HG02885 (cell line): ENCODE measurements around the gene DGKZ.
A peak's percentile ranks its signal among the peaks of the same experiment; 100 is the strongest.

Experiments
- ATAC-seq: cut with Tn5 transposase; IDR thresholded peaks from one replicate; pipeline ENCODE4 v1.9.1; 2021; ENCODE audit warnings: mild to moderate bottlenecking; ENCODE audit not compliant: unreplicated experiment, poor library complexity

Gene DGKZ

GRCh38 chr11:46390331-46391171 lies 43.3 kb downstream of the DGKZ start:
- no peak for ATAC-seq

- no peak for ATAC-seq
These were observed 43.9 kb downstream of the DGKZ start for GRCh38 chr11:46391186-46391577.

GRCh38 chr11:46391578-46392420 lies 44.5 kb downstream of the DGKZ start, which contains the start of gene CHRM4:
CHRM4 (minus strand) TSS chr11:46391776; CDS start chr11:46386557, 5,219 bp downstream.
- no peak for ATAC-seq

DNA sequence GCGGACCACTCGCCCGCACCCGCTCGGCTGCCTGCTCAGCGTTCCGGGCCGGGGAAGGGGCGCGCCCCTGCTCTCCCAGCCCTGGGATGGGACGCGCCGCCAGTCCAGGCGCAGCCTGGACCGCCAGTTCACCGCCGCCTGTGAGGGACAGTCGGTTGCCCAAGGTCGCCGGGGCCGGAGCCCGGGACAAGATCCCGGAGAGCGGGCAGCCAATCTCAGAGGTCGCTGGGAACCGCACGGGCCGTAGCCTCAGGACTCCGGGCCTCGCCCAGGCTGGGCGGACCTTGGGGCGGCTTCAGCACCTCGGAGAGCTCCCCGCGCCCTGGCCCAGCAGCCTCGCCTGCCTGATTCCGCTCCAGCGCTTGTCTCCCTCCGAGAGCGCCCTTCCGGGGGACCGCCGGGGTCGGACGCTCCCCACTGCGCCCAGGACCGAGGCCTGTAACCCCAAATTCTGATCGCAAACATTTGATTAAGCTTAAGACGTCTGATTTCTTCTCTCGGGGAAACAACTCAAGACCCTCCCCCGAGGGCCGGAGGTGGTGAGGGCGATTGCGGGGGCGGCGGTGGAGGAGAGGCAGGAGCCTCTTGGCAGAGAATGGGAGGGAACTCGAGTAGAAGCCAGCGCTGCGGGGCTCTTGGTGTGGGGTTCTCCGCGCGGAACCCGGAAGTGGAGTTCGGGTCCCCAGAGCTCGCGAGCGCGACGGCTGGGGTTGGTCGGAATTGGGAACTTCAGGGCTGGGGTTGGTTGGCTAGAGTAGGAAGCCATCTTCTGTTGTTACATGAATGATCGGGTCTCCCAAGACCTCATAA lies 45.4 kb downstream of the DGKZ start:
- ATAC-seq = peak; percentile 69

DNA sequence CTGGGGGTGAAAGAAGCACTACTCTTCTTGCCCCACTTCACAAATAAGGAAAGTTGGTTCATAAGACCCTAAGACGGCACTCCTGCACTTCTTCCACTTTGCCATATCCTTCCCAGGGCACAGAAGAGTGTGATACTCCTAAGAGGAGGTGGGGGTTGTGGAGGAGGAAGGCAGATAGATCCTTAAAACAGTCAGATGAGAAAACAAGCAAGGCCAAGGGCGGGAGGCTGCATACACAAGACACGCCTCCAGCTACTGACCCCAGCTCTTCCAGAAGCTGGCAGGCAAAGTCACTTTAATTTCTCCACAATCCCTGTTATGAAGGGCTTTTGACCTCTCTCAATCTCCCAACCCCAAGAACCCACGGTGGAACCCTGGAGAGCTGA lies 46.0 kb downstream of the DGKZ start:
- no peak for ATAC-seq

GRCh38 chr11:46393759-46394158 lies 46.5 kb downstream of the DGKZ start:
- no peak for ATAC-seq

DNA sequence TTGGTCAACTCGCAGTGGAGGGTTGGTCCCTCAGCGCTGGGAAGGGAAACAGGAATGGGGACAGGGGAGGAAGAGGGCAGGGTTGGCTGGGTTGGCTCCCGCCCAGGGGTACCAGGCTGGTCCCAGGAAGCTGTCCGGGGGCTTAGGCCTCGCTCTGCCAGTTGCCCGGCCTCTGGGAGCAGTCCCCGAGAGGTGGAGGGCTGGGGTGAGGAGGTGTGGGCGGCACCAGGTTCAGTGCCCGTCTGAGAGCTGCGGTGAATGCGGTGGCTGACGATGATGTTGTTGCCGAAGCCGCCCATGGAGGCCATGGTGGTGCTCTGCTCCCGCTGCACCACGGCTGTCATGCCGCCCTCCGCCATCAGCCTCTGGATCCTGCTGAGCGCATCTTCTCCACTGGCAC lies 50.3 kb downstream of the DGKZ start:
- no peak for ATAC-seq

DNA sequence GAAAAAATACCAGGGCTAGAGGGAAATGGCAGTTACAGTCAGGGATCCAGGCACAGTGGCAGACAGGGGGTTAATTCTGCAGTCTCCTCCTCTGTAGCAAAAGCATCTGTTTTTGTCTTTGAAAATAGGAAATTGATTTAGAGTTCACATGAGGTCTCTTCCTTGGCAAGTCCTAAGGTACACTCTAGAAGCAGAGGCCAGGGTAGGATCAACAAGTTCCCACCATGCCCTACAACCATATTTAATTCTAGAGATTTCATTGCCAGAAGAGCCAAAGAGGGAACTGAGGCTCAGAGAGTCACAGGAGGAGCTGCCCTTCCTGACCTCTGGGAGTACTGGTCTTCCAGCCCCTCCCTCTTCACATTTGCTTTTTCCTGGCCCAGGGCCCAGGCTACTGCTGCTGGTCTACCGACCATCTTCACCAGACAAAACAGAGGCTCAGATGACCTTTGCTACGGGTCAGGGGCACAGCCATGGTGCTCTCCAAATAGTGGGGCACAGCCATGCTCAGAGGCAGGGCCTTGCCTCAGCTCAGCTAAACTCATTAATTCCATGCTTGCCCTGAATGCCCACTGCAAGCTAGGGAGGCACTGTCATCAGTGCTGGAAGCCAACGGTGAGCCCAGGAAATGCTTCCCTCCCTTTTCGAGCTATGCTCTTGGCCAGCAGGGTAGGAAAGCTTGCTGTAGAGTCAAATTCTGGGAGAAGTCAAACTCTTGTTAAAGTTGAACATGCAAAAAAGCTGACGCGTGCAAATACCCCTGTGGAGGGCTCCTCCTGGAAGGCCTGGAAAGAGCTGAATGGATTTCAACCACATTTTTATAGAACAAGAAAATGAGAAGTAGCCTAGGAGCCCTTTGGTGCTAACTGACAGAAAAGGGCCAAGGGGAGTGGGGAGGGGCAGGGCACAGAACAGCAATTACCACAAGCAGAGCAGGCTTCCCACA lies 56.0 kb downstream of the DGKZ start:
- no peak for ATAC-seq

DNA sequence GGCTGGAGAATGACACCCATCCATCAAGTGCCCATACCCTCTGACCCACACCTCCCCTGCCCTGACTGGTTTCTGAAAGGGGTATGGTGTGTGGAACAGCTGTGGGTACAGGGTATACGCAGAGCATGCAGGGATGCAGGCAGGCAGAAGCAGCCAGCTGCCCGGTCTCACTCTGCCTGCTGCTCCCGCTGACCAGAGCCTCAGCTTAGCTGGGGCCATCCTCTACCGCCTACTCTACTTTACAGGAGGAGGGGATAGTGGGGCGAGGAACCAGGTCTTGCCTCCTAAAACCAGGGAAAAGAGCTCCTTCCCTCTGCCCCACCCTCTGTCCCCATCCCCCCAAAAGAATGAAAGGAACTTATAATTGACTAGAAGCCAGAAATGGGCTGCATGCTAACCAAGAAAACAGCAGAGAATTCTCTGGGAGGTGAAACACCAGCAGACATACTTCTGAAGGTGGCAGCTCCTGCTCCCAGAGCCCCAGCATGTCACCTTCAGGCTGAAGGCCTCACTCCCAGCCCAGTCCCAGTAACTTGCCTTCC lies 57.3 kb downstream of the DGKZ start:
- no peak for ATAC-seq

DNA sequence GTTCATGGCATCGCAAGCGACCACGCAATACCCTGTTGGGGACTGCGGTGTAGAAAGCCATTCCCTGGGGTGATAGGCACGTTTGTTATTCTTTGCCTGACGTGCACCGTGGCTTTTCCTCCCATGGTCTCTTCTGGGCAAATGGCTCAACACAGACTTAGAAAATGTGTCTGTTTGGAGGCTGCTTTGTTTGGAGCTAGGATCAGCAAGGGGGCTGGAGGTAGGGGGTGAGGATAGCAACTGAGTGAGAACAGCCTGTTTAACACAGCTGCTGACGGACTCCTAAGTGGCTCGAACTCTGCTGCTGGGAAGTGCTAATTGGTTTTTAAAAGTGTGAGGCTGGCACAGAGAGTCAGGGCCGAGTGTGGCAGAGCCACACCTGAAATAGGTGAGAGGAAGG lies 60.4 kb downstream of the DGKZ start:
- ATAC-seq = no peak

DNA sequence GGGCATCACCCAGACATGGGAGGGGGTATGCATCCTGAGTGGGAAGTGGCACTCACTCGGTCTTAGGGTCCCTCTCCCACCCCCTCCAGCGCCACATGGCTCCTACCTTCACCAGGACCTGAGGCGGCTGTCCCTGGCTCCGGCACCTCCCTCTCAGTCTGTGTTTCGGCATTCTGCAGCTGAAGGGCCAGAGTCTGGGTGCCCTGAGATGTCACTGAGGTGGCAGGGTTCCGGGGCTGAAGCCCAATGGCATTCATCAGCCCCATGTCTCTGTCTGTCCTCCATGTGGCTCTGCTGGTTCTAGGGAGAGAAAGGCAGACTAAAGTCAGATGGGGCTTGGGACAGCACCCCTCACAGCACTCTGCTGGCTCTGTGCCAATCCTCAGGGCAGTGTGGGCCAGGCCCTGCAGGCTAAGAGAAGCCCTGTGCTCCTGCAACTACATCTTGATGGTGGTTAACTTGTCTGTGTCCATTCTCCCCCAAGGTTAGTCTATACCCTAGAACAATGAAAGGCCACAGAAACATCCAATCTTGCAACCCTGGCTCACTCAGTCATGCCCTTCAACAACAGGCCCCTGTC lies 61.2 kb downstream of the DGKZ start:
- no peak for ATAC-seq

DNA sequence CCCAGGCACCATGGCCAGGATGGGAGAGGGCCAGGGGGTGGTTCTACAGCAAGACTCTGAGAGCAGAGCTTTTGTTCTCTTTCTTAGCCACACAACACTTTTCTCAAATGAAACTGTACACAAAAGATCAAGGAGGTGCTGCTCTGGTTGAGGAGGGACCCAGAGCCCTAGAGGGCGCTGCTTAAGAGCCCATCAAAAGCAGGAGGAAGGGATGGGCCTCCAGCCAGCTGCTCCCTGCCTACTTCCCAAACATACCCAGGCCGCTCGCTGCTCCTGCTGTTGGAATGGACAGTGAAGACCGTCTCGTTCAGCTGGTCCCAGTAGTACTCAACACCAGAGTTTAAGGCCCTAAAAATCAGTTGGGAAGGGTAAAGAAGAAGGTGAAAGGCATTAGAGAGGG lies 62.8 kb downstream of the DGKZ start:
- ATAC-seq = no peak

DNA sequence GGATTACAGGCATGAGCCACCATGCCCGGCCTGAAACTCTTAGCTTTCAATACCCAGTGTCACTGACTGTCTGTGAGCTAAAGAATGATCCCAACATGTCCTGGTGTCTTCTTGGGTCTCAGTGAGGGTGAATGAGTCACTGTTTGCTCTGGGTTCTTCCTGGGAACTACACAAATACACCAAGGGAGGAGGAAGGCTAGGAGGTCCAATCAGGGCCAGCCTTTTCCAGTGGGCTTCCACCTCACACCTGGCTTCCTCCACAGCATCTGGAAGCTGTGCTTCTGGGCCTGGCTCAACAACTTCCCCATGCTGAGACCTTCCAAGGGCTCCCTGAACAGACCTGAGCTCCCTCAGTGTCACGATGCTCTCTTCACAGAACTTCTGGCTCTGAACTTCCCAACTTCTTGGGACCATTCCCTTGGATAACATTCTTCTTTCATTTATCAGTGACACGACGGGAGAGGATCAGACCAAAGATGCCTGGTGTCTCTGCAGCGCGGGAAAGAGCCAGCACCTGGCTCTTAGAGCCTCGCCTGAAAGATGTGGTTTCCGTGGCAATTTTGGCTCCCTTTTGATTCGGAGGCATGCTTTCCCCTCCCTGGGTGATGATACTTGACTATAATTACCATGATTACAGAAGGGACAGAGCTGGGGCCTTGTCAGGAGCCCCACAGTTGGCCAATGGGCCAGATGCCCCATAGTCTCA lies 66.7 kb downstream of the DGKZ start:
- ATAC-seq = no peak

- ATAC-seq = no peak
These were observed 67.2 kb downstream of the DGKZ start for GRCh38 chr11:46414466-46414796.

GRCh38 chr11:46414879-46415278 lies 67.6 kb downstream of the DGKZ start:
- no peak for ATAC-seq

- ATAC-seq = no peak
These were observed 70.4 kb downstream of the DGKZ start for GRCh38 chr11:46417711-46418110.

GRCh38 chr11:46418751-46419150 lies 71.5 kb downstream of the DGKZ start:
- no peak for ATAC-seq

DNA sequence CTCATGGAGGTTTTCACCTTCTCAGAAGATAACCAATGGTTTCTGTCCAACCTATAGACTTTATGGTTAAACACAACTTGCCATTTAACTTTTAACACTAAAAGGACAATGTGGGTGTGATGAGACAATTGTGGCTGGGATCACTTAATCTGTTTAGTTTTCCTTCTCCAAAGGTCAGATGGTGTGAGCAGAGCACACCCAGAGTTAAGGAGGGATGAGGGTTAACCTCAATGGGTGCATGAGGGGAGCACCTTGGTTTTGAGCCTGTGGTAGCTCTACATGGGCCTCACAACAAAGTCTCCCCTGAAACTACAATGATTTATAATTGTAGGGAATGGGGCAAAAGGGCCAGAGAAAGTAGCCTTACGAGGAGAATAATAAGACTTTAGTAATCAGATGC lies 73.2 kb downstream of the DGKZ start:
- no peak for ATAC-seq
